GM18526 (cell line): Measurements from ENCODE around the gene RAB19.

Experiments used
- POLR2A ChIP-seq: IDR thresholded peaks from 3 replicates; pipeline ENCODE4 v1.6.1; 2011; ENCODE audit not compliant: insufficient read length; ENCODE audit errors: extremely low read depth

Gene RAB19

GRCh38 chr7:140463111-140463510, 59.3 kb downstream of the RAB19 start:
- TF ChIP-seq POLR2A: no peak

DNA sequence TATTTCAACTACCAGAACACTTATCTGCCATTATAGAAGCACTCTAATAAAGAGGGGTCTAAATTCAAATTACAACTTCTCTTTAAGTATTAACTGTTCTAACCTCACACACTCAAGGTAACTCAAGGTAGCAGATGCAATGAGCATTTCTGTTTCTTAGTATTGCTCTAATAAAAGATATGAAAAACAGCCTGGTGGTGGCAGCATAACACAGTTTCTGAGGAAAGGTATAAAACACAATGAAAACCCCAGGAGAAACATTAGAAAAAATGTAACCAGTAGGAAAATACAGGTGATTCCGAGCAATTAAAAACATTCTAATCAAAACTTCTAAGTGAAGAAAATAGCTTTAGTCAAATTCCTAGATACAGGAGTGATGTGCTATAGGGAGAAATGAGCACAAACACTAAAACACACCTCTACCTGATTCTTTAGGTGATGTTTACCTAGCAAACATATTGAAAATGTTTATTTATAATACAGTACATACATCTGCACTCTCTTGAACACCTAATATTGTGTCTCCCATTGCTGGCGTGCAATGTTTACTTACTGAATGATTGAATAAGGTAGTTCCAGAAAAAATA, 72.0 kb downstream of the RAB19 start:
- TF ChIP-seq POLR2A: no peak

GRCh38 chr7:140476698-140477261, 72.9 kb downstream of the RAB19 start:
- TF ChIP-seq POLR2A: no peak
